ENCODE results near the gene RGS19. TPM values are rescaled to one million over a fixed set of nuclear protein-coding genes. Genes with fewer than 3 reads are reported as not detected.

The RGS19 gene
- total and polyA plus RNA-seq, 2 of the 8 experiments (the other 6 are each of a cell fraction or from before 2014, with no cell fraction given) = 12.7 to 16.8 TPM

- TF ChIP-seq CHD7 (IDR thresholded peaks at IDR 0.05; ENCODE audit: insufficient replicate concordance, low read length) = no peak
- TF ChIP-seq RBBP5 (IDR thresholded peaks at IDR 0.05; ENCODE audit: borderline replicate concordance, low read depth, low read length) = no peak
- no peak for TF ChIP-seq CBX5 (IDR thresholded peaks at IDR 0.05; ENCODE audit: low read depth, low read length)
Measured at GRCh38 chr20:64025826-64026412, 53.4 kb downstream of the RGS19 start (continued).
